NT2/D1 (cell line): ENCODE data around the gene TPGS1.

ENCODE experiments used
- DNase-seq: peaks from one replicate; pipeline ENCODE4 v3.0.0-alpha.2; 2011; ENCODE audit warnings: low read depth, low spot score
- H3K27me3 ChIP-seq: 2 replicates; pipeline ENCODE4 v1.6.0; 2011; ENCODE audit warnings: mild to moderate bottlenecking; ENCODE audit not compliant: insufficient read length, insufficient read depth
- H3K36me3 ChIP-seq: 2 replicates; pipeline ENCODE4 v1.6.1; 2011; ENCODE audit warnings: mild to moderate bottlenecking, low read length, mixed read lengths; ENCODE audit not compliant: insufficient read depth, insufficient read length
- H3K4me1 ChIP-seq: 2 replicates; pipeline ENCODE4 v1.5.1; 2011; ENCODE audit not compliant: insufficient read depth, insufficient read length
- H3K4me3 ChIP-seq: 2 replicates; pipeline ENCODE4 v1.5.1; 2011; ENCODE audit warnings: low read depth; ENCODE audit not compliant: insufficient read length
- H3K9ac ChIP-seq: 2 replicates; pipeline ENCODE4 v1.6.0; 2011; ENCODE audit warnings: low read depth; ENCODE audit not compliant: insufficient read length
- H3K9me3 ChIP-seq: 2 replicates; pipeline ENCODE4 v1.5.1; 2011; ENCODE audit warnings: mild to moderate bottlenecking, low read length; ENCODE audit not compliant: insufficient read depth
- SUZ12 ChIP-seq: IDR thresholded peaks from 2 replicates; pipeline ENCODE4 v1.6.1; 2011; ENCODE audit not compliant: insufficient read length, insufficient read depth; ENCODE audit errors: extremely low read depth
- YY1 ChIP-seq: IDR thresholded peaks from 2 replicates; pipeline ENCODE4 v1.6.1; 2011; ENCODE audit not compliant: insufficient read length, insufficient read depth
- ZNF274 ChIP-seq: IDR thresholded peaks from 2 replicates; pipeline ENCODE4 v1.6.1; 2011; ENCODE audit warnings: mild to moderate bottlenecking, low read depth, low read length

The TPGS1 gene, protein sequence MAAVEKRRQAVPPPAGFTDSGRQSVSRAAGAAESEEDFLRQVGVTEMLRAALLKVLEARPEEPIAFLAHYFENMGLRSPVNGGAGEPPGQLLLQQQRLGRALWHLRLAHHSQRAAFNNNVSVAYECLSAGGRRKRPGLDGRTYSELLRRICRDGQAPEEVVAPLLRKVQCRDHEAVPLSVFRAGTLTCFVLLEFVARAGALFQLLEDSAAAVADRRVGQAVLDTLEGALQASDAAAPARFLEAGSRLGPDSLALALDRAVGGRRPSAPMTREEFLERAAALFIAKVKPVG

DNA sequence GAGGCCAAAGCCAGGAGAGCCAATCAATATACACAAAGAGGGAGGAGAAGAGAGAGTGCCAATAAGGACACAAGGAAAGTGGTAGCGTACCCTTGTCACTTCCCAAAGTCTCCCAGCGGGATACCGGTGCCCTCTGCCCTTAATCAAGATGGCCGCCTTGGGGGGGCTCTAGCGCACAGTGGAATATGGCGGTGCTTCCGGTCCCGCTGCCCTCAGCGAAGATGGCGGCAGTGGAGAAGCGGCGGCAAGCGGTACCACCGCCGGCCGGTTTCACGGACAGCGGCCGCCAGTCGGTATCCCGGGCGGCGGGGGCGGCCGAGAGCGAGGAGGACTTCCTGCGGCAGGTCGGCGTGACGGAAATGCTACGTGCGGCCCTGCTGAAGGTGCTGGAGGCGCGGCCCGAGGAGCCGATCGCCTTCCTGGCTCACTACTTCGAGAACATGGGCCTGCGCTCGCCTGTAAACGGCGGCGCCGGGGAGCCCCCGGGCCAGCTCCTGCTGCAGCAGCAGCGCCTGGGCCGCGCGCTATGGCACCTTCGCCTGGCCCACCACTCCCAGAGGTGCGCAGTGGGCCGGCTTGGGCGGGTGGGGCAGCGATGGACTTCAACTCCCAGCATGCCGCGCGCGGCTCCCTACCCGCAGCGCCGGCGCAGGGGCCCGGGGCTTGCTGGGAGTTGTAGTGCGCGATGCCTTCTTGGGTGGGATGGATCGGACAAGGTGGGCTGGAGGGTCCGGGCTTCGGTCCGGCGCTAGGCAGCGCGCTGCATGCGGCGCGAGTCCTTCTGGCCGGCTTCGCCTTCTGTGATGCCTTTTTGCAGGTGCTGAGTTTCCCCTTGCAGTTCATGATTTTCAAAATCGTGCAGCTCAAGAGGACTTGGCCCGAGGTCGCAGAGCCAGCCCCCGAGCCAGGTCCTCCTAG lies at the start of gene TPGS1:
Gene TPGS1 (plus strand): TSS at position 212 of the 918 bp plus-strand sequence. CDS start 10 bp downstream, at position 222.
- TF ChIP-seq SUZ12 (no peak), YY1 (peak; percentile 99)
- Histone ChIP-seq H3K4me1 (peaks cover 24% of the 10 kb centered on the region), H3K36me3 (peaks cover 13% of the 10 kb centered on the region)

DNA sequence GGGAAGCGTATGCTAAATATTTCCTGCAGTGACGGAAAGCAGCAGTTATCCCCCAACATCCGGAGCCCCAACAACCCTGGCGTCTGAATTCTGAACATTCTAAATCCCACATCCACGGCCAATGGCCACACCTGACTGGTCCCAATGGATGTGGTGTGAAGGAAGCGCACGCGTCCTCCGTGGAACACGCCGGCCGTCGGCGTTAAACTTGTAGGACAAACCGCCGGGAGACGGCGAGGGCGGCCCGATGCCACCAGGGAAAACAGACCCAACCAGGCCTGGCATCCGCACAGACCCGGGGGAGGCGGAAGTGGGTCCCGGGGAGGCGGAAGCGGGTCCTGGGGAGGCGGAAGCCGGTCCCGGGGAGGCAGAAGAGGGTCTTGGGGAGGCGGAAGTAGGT lies 49.7 kb upstream of the TPGS1 start:
- Histone ChIP-seq H3K4me1 (peaks cover 6% of the 10 kb centered on the region), H3K27me3 (peaks cover 8% of the 10 kb centered on the region), H3K4me3 (no peak overlapping the region), H3K36me3 (peaks cover 13% of the 10 kb centered on the region), H3K9me3 (no peaks in the 10 kb centered on the region), H3K9ac (no peak overlapping the region)
- TF ChIP-seq SUZ12 (no peak), YY1 (no peak), ZNF274 (no peak)
- DNase-seq = no peak

More for the DNA sequence above, at the start of gene TPGS1:
- Histone ChIP-seq H3K4me3 (peak within 1 kb of the TSS; percentile 99), H3K9ac (peak within 1 kb of the TSS; percentile 100), H3K9me3 (peaks cover 7% of the 10 kb centered on the region; the same call in 1 of the 2 replicates), H3K27me3 (no peaks in the 10 kb centered on the region)
- no peak for DNase-seq

DNA sequence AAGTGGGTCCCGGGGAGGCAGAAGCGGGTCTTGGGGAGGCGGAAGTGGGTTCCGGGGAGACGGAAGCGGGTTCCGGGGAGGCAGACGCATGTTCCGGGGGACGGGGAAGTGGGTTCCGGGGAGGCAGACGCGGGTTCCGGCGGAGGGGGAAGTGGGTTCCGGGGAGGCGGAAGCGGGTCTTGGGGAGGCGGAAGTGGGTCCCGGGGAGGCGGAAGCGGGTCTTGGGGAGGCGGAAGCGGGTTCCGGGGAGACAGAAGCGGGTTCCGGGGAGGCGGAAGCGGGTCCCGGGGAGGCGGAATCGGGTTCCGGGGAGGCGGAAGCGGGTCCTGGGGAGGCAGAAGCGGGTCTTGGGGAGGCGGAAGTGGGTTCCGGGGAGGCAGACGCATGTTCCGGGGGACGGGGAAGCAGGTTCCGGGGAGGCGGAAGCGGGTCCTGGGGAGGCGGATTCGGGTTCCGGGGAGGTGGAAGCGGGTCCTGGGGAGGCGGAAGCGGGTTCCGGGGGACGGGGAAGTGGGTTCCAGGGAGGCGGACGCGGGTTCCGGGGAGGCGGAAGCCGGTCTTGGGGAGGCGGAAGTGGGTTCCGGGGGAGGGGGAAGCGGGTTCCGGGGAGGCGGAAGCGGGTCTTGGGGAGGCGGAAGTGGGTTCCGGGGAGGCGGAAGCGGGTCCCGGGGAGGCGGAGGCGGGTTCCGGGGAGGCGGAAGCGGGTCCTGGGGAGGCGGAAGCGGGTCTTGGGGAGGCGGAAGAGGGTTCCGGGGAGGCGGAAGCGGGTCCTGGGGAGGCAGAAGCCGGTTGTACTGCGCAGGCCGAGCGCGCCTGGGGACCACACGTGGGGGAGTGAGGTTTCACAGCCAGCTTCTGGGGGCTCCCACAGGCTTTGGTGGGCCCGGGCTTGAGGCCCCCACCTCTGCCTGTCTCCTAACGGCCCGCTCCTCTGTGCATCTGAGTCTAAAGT lies 48.9 kb upstream of the TPGS1 start:
- Histone ChIP-seq H3K36me3 (peaks cover 13% of the 10 kb centered on the region), H3K4me3 (no peak overlapping the region), H3K9ac (no peak overlapping the region), H3K4me1 (peaks cover 8% of the 10 kb centered on the region), H3K27me3 (peaks cover 9% of the 10 kb centered on the region), H3K9me3 (no peaks in the 10 kb centered on the region)
- no peak for DNase-seq
- no peak for TF ChIP-seq ZNF274
- no peak for TF ChIP-seq SUZ12
- no peak for TF ChIP-seq YY1

DNA sequence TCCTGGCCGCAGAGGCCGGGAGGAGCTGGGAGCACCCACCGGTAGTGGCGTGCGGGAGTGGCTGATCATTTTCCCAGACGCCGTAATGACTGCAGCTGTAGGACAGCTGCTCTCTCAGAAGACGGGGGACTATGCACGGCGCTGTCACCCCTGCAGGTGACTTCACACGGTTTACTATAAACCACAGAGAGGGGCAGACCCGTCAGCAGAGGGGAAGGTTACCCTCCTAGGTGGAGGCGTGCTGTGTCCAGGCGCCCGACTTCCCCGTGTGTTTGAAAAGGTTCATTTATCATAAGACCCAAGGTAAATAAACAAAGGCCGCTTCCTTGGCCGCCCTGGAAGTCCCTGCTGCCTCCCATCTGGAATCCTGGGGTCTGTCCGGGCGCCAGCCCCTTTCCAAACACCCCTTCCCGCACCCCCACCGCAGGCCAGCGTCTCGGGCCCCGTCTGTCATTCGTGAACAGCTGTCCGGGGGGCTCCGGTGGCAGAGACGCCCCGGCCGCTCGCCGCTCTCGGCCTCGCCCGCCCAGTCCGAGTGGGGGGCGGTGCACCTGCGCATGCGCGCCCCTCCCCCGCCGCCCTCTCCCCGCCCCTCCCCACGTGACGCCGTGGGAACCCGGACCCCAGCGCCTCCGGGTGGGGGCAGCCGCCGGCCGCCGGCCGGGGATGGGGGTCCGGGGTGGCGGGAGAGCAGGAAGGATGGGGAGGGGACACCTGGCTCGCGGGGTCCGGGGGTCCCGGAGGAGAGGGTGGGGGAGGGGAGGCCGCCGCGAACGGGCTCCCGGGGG lies 47.4 kb upstream of the TPGS1 start:
- peak overlapping the region; percentile 53 for H3K4me3 ChIP-seq
- peak overlapping the region; percentile 76 for H3K9ac ChIP-seq
- H3K36me3 ChIP-seq = peaks cover 8% of the 10 kb centered on the region
- H3K27me3 ChIP-seq = peaks cover 9% of the 10 kb centered on the region
- H3K9me3 ChIP-seq = no peaks in the 10 kb centered on the region
- H3K4me1 ChIP-seq = peaks cover 9% of the 10 kb centered on the region
- no peak for TF ChIP-seq SUZ12
- DNase-seq = no peak

DNA sequence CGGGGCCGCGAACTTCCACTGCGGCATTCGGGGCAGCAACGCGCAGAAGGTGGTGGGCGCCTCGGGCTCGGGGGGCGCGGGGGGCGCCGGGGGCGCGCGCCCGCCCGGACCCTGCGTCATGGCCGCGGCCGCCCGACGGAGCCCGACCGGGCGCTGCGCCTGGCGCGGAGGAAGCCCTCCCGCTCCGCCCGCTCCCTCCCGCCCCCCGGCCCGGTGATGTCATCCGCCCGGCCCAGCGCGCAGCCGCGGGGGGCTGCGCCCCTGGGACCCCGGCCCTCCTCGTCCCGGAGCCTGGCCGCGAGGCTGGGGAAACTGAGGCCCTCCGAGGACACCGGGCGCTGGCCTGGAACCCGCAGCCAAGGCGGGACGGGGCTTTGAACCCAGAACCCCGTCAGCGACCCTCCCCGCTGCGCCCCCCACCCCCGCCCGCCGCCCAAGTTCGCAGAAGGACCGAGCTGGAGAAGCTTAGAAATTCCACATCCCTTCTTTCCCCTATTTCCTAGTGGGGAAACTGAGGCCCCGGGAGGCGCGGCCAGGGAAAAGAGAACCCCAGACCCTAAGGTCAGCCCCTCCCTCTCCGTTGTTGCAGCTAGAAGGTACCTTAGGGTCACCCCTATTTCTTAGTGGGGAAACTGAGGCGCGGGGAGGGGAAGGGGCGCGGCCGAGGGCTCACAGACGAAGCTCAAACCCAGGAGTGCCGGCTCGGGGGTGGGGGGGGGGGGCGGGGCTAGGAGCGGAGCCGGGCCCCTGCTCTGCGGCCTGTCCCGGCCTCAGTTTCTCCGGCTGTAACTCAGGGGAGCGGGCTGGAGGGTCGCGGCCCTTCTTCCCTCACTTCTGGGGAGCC lies 46.2 kb upstream of the TPGS1 start, which contains the start of gene SHC2:
Gene SHC2 (minus strand): TSS at position 157 of the 844 bp plus-strand sequence. CDS start 37 bp downstream, at position 120.
- Histone ChIP-seq H3K27me3 (peaks cover 9% of the 10 kb centered on the region), H3K36me3 (peaks cover 4% of the 10 kb centered on the region), H3K4me1 (peaks cover 9% of the 10 kb centered on the region), H3K4me3 (peak within 1 kb of the TSS; percentile 53), H3K9me3 (no peaks in the 10 kb centered on the region), H3K9ac (peak within 1 kb of the TSS; percentile 76)
- TF ChIP-seq SUZ12 = no peak
- TF ChIP-seq ZNF274 = no peak
- TF ChIP-seq YY1 = no peak
- no peak for DNase-seq
